Measurements from ENCODE around the gene ERCC1. TPM values are rescaled to one million over a fixed set of nuclear protein-coding genes. Genes with fewer than 3 reads are reported as not detected.

Gene ERCC1
- polyA plus RNA-seq, 2 of the 4 experiments (the other 2 are of a cell fraction): 81.7 to 93.0 TPM

- TF ChIP-seq REST (IDR thresholded peaks at IDR 0.05) (no peak), NFE2L2 (conservative IDR thresholded peaks at IDR 0.05; ENCODE audit: low read length) (no peak)
Measured at GRCh38 chr19:45417151-45417550, 6.6 kb downstream of the ERCC1 start (continued).

GRCh38 chr19:45414468-45414867, 9.2 kb downstream of the ERCC1 start:
- no peak for ATAC-seq
- Histone ChIP-seq H3K4me1 (0 out of 3 replicates have a peak, but pooled peaks cover 4% of the 10 kb centered on the region), H3K4me2 (no peak overlapping the region), H3K9me3 (no peaks in the 10 kb centered on the region), H3K4me3 (no peak overlapping the region), H3K27ac (no peak overlapping the region)
- TF ChIP-seq ZFP36 (IDR thresholded peaks at IDR 0.05; ENCODE audit: borderline replicate concordance, partially characterized antibody) (peak; percentile 73), SREBF2 (IDR thresholded peaks at IDR 0.05) (no peak)
- CTCF ChIA-PET: interaction anchor here (0.7 to 7.9 kb wide), 8 partner anchors 9 to 331 kb away, joined by 3 to 73 read pairs (median 10); partner anchors contain the start of gene PPP1R13L
- POLR2A ChIA-PET: interaction anchor here (0.6 to 1.5 kb wide), 3 partner anchors 9 to 157 kb away, joined by 3 to 5 read pairs (median 5); no protein-coding TSS in a partner anchor
- 94% methylated on average over 8 of the region's 8 CpGs for WGBS (ENCODE audit: missing lambda C conversion rate)
- no peak for FAIRE-seq
- DNase-seq (ENCODE audit: low read depth in 1 of 2, low spot score in 1 of 2): no peak

- no peak for ATAC-seq
- no peak for FAIRE-seq
- DNase-seq (ENCODE audit: low read depth in 1 of 2, low spot score in 1 of 2): no peak
- Histone ChIP-seq H3K4me1 (0 out of 3 replicates have a peak, but pooled peaks cover 4% of the 10 kb centered on the region), H3K27ac (no peak overlapping the region), H3K4me3 (no peak overlapping the region), H3K4me2 (no peak overlapping the region), H3K9me3 (no peaks in the 10 kb centered on the region)
- 92% methylated on average over 6 of the region's 6 CpGs for WGBS (ENCODE audit: missing lambda C conversion rate)
- TF ChIP-seq RNF2 (IDR thresholded peaks at IDR 0.05; ENCODE audit: borderline replicate concordance, low read depth): no peak
- TF ChIP-seq HEYL (CRISPR knock-in tag; IDR thresholded peaks at IDR 0.05): no peak
- no peak for TF ChIP-seq JUN (IDR thresholded peaks at IDR 0.05)
- TF ChIP-seq CHD2 (IDR thresholded peaks at IDR 0.05; ENCODE audit: low read length, partially characterized antibody): no peak
- no peak for TF ChIP-seq GATA3 (IDR thresholded peaks at IDR 0.05; ENCODE audit: borderline replicate concordance)
- no peak for TF ChIP-seq CEBPB (IDR thresholded peaks at IDR 0.05)
- TF ChIP-seq HDAC2 (IDR thresholded peaks at IDR 0.05): no peak
- TF ChIP-seq MAZ (IDR thresholded peaks at IDR 0.05; ENCODE audit: borderline replicate concordance, low read depth, low read length): no peak
- TF ChIP-seq EHMT2 (IDR thresholded peaks at IDR 0.05; ENCODE audit: low read depth): no peak
- TF ChIP-seq KDM1A (IDR thresholded peaks at IDR 0.05; ENCODE audit: low read depth): no peak
- no peak for TF ChIP-seq NR3C1 (IDR thresholded peaks at IDR 0.05)
- no peak for TF ChIP-seq HMGXB4 (CRISPR knock-in tag; IDR thresholded peaks at IDR 0.05; ENCODE audit: borderline replicate concordance)
- no peak for TF ChIP-seq RFX5 (IDR thresholded peaks at IDR 0.05)
- no peak for TF ChIP-seq EP300 (IDR thresholded peaks at IDR 0.05)
- ChIA-PET POLR2A (no interaction called here), CTCF (interaction anchor here (0.7 to 7.9 kb wide), 11 partner anchors 10 to 332 kb away, joined by 3 to 73 read pairs (median 5); partner anchors contain the start of gene PPP1R13L)
Measured at GRCh38 chr19:45413497-45413896, 10.2 kb downstream of the ERCC1 start.

Measured in A549 (cell line).